NCI-H748 (cell line): ENCODE data around the gene TRPM7.
"Not testable (repeated sequence)": the region's sequence is repeated elsewhere in the genome, so short reads cannot be mapped to it uniquely, and the experiment has no call there.

Source experiments
- DNase-seq: peaks from one replicate; lab custom pipeline; 2025; ENCODE audit not compliant: unreplicated experiment; lab: John Stamatoyannopoulos, UW

The TRPM7 gene

GRCh38 chr15:50686469-50687301 is at the start of gene TRPM7:
TSS of gene TRPM7 (minus strand) at chr15:50686797. CDS start at chr15:50686533, 264 bp downstream.
- DNase-seq: peak; percentile 88

GRCh38 chr15:50735156-50735555 is 48.6 kb upstream of the TRPM7 start:
- DNase-seq: no peak

GRCh38 chr15:50726315-50726714 is 39.7 kb upstream of the TRPM7 start:
- DNase-seq: no peak

GRCh38 chr15:50718700-50719125 is 32.1 kb upstream of the TRPM7 start:
- DNase-seq: no peak

- no peak for DNase-seq
Observed at GRCh38 chr15:50712018-50712417, 25.4 kb upstream of the TRPM7 start.

GRCh38 chr15:50710585-50710984 is 24.0 kb upstream of the TRPM7 start:
- no peak for DNase-seq

- no peak for DNase-seq
Observed at GRCh38 chr15:50707878-50708427, 21.4 kb upstream of the TRPM7 start.

GRCh38 chr15:50702762-50703334 is 16.3 kb upstream of the TRPM7 start:
- no peak for DNase-seq

- DNase-seq: no peak
Observed at GRCh38 chr15:50698101-50698500, 11.5 kb upstream of the TRPM7 start.

GRCh38 chr15:50697109-50697797 is 10.7 kb upstream of the TRPM7 start:
- DNase-seq: no peak

- not testable (repeated sequence) for DNase-seq
Observed at GRCh38 chr15:50694634-50695165, 8.1 kb upstream of the TRPM7 start.

- DNase-seq: no peak
Observed at GRCh38 chr15:50687302-50687902, 805 bp upstream of the TRPM7 start.

GRCh38 chr15:50685976-50686468 is 575 bp downstream of the TRPM7 start:
- DNase-seq: peak; percentile 77

- DNase-seq: no peak
Observed at GRCh38 chr15:50685191-50685975, 1.2 kb downstream of the TRPM7 start.

- DNase-seq: no peak
Observed at GRCh38 chr15:50681467-50681866, 5.1 kb downstream of the TRPM7 start.

- DNase-seq: no peak
Observed at GRCh38 chr15:50676799-50677483, 9.7 kb downstream of the TRPM7 start.

- peak; percentile 14 for DNase-seq
Observed at GRCh38 chr15:50675535-50676144, 11.0 kb downstream of the TRPM7 start.

GRCh38 chr15:50670115-50670514 is 16.5 kb downstream of the TRPM7 start:
- DNase-seq: no peak

- no peak for DNase-seq
Observed at GRCh38 chr15:50669611-50670010, 17.0 kb downstream of the TRPM7 start.
